ENCODE results near the gene TMX4.
A peak's percentile ranks its signal among the peaks of the same experiment; 100 is the strongest.

- TF ChIP-seq, protein P1, sequence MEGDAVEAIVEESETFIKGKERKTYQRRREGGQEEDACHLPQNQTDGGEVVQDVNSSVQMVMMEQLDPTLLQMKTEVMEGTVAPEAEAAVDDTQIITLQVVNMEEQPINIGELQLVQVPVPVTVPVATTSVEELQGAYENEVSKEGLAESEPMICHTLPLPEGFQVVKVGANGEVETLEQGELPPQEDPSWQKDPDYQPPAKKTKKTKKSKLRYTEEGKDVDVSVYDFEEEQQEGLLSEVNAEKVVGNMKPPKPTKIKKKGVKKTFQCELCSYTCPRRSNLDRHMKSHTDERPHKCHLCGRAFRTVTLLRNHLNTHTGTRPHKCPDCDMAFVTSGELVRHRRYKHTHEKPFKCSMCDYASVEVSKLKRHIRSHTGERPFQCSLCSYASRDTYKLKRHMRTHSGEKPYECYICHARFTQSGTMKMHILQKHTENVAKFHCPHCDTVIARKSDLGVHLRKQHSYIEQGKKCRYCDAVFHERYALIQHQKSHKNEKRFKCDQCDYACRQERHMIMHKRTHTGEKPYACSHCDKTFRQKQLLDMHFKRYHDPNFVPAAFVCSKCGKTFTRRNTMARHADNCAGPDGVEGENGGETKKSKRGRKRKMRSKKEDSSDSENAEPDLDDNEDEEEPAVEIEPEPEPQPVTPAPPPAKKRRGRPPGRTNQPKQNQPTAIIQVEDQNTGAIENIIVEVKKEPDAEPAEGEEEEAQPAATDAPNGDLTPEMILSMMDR (conservative IDR thresholded peaks at IDR 0.05; ENCODE audit: low read length): 0 out of 2 replicates have a peak, but pooled peaks have one; percentile 22
- no peak for TF ChIP-seq EZH2phosphoT487 (IDR thresholded peaks at IDR 0.05; ENCODE audit: borderline replicate concordance)
These were observed 30.2 kb downstream of the TMX4 start for GRCh38 chr20:7989379-7989778.

All from Loucy (cell line).